HEK293T (cell line): ENCODE results near the gene CDH13.

Source experiments
- ELF4 ChIP-seq: fragments of 450-650 bp; IDR thresholded peaks from 2 replicates; pipeline ENCODE4 v1.6.1; 2017; ENCODE audit warnings: antibody characterized with exemption
- HDGF ChIP-seq: fragments of 450-650 bp; IDR thresholded peaks from 2 replicates; pipeline ENCODE4 v1.6.1; 2017; ENCODE audit warnings: antibody characterized with exemption, borderline replicate concordance
- L3MBTL2 ChIP-seq: fragments of 450-650 bp; conservative IDR thresholded peaks from 2 replicates; pipeline ENCODE4 v1.6.1; 2016; ENCODE audit warnings: mild to moderate bottlenecking
- TF ChIP-seq, protein P1 (sequence below): fragments of 450-650 bp; IDR thresholded peaks from 2 replicates; pipeline ENCODE4 v1.6.1; 2016

GRCh38 chr16:83615953-83616350 is 989.2 kb downstream of the CDH13 start:
- TF ChIP-seq HDGF (no peak), L3MBTL2 (no peak), ELF4 (no peak)
- TF ChIP-seq, protein P1, sequence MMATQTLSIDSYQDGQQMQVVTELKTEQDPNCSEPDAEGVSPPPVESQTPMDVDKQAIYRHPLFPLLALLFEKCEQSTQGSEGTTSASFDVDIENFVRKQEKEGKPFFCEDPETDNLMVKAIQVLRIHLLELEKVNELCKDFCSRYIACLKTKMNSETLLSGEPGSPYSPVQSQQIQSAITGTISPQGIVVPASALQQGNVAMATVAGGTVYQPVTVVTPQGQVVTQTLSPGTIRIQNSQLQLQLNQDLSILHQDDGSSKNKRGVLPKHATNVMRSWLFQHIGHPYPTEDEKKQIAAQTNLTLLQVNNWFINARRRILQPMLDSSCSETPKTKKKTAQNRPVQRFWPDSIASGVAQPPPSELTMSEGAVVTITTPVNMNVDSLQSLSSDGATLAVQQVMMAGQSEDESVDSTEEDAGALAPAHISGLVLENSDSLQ: no peak
